ENCODE results near the gene MPV17. TPM values are rescaled to one million over a fixed set of nuclear protein-coding genes. Genes with fewer than 3 reads are reported as not detected.
"Not testable (repeated sequence)": the region's sequence is repeated elsewhere in the genome, so short reads cannot be mapped to it uniquely, and the experiment has no call there.

The MPV17 gene
- total RNA-seq, 1 donor from 2014 or later: 27.9 TPM

DNA sequence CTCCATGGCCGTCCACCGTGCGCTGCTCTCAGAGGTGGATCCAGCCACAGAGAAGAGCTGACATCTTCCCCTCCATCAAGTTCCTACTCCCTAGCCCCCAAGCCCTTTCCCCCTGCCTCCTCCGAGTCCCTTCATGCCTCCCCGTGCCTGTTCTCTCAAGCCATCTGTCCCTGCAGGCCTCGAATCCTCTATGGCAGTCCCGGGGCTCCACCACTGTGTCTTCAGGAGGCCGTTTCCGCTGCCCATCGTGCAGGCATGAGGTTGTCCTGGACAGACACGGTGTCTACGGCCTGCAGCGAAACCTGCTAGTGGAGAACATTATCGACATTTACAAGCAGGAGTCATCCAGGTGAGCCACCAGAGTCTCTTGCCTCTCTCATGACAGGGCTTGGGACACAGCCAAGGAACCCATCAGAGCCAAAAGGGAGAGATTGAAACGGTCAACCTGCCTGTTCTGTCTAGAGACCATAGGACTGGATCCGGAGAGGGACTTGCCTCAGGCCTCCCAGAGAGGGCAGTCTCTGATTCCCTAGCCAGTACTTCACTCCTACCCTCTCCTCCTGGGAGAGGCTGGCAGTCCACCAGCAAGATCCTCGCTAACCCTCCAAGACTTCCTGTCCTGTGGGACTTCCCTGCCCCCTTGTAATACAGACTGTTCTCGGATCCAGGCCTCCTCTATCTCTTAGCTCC, 24.4 kb downstream of the MPV17 start:
- DNase-seq (ENCODE audit: low spot score): no peak

GRCh38 chr2:27297195-27297594, 25.7 kb downstream of the MPV17 start:
- DNase-seq (ENCODE audit: low spot score): no peak

- DNase-seq (ENCODE audit: low spot score): no peak
Observed at GRCh38 chr2:27296481-27296880, 26.4 kb downstream of the MPV17 start.

DNA sequence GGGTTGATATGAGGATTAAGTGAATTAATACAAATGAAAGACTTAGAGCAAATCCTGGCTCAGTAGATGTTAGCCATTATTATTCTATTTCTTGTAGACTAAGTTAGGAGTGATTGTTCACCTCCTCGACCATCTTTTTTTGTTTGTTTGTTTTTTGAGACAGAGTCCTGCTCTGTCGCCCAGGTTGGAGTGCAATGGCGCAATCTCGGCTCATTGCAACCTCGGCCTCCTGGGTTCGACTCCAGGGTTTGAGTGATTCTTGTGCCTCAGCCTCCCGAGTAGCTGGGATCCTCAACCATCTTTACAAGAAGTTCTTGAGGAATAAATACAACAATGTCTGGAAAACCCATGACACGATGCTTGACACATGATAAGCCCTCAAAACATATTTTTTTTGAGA, 28.0 kb downstream of the MPV17 start:
- DNase-seq (ENCODE audit: low spot score): no peak

GRCh38 chr2:27291865-27292264, 31.0 kb downstream of the MPV17 start:
- DNase-seq (ENCODE audit: low spot score): no peak

GRCh38 chr2:27290549-27290948, 32.3 kb downstream of the MPV17 start:
- DNase-seq (ENCODE audit: low spot score): no peak

GRCh38 chr2:27288610-27289009, 34.3 kb downstream of the MPV17 start:
- no peak for DNase-seq (ENCODE audit: low spot score)

- no peak for DNase-seq (ENCODE audit: low spot score)
Observed at GRCh38 chr2:27285481-27285880, 37.4 kb downstream of the MPV17 start.

- DNase-seq (ENCODE audit: low spot score): no peak
Observed at GRCh38 chr2:27284996-27285395, 37.9 kb downstream of the MPV17 start.

DNA sequence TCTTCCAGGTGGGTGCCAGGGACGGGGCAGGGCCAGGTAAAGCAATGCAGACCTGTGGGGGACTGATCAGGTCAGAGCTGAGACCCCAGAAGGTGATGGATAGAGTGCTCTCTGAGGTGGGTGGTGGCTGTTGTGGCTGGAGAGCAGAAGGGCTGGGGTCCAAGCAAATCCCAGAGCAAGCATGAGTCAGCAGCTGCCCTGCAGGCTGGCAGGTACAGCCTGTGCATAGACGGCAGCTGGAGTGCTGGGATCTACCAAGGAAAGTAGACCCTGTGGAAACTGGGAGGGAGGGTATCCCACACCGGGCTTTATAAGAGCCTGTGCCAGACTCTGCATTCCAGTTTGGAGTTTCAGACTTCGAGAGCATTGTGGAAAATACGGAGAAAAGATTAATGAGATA, 40.0 kb downstream of the MPV17 start:
- no peak for DNase-seq (ENCODE audit: low spot score)

DNA sequence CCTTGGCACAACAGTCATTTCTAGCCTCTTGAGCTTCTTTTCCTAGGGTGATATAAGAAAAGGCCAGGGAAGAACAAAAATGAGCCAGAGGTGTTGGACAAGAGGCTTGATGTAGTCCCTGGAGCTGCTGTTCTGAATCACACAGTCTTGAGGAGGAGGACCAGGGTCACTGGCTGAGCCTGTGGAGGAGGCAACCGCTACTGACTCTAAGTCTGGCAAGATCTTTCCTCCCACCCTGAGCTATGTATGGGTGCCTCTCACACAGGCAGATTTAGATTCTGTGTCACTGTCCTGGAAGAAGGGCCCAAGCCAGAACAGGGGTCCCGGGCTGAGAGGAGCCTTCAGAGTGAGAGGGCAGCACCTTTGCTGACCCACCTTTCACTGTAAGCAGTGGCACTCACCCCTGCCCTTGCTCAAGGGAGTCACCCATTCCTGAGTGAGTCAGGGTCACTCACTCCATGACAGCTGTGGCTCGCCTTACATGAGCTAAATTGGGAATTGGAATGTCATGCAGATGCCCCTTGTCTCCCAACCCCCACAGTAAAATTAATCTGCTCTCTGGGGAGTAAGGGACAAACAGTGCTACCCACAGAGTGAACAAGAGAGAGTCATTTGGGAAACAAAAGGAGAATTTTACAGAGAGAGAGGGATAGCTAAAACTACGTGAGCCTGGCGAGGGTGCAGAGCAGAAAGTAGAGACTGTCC, 40.9 kb downstream of the MPV17 start, which contains the start of gene TRIM54:
Gene TRIM54 (plus strand): TSS at position 575 of the 705 bp plus-strand sequence. CDS start 303 bp downstream, outside the sequence.
- no peak for DNase-seq (ENCODE audit: low spot score)

DNA sequence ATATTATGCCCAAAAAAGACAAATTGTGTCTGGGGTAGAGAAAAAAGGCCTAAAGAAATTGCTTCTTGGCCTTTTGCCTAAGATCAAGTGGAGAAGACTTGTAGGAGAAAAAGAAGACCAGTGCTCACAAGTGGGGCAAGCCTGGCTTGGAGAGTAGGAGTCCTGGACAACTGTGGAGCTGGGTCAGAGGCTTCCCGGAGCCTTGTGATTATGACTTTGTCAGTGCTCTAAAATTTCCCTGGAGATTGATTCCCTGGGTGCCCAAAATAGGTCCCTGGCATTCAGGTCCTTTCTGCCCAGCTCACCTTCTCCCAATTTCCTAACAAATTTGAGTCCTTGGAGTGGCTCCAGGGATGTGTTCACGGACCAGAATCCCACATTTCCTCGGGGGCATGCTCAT, 41.5 kb downstream of the MPV17 start:
- DNase-seq (ENCODE audit: low spot score): no peak

DNA sequence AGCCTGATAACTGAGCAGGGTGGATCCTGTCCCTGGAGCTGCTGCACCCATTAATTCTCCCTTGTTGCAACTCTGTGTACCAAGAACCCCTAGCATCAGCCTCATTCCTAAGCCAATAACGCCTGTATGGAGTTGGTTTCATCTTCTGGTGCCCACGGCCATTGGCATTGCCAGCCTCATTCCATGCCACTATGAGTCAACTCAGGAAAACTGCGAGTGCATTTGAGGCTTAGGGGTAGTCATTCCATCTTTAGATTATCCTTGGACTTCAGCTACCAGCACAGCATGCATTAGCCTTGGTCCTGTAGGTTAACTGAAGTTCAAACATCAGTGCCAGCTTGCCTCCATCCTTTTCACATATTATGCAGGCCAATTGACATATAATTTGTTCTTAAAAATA, 42.1 kb downstream of the MPV17 start:
- no peak for DNase-seq (ENCODE audit: low spot score)

DNA sequence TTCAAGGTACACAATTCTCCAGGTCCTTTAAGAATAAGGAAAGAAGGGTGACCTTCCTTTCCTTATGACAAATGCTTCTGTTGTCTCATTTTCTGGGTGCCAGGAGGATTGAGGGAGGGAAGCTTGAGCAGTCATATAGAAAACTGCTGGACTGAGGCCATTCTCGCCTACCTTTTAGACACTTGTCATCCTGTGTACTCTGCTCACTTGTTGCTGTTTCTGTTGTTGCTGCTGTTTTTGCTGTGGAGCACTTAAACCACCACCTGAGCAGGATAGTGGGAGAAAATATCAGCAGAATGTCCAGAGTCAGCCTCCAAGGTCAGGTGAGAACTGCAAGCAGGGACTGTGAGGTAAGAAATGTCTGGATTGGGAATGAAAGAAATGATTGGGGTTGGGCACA, 44.9 kb downstream of the MPV17 start:
- no peak for DNase-seq (ENCODE audit: low spot score)

DNA sequence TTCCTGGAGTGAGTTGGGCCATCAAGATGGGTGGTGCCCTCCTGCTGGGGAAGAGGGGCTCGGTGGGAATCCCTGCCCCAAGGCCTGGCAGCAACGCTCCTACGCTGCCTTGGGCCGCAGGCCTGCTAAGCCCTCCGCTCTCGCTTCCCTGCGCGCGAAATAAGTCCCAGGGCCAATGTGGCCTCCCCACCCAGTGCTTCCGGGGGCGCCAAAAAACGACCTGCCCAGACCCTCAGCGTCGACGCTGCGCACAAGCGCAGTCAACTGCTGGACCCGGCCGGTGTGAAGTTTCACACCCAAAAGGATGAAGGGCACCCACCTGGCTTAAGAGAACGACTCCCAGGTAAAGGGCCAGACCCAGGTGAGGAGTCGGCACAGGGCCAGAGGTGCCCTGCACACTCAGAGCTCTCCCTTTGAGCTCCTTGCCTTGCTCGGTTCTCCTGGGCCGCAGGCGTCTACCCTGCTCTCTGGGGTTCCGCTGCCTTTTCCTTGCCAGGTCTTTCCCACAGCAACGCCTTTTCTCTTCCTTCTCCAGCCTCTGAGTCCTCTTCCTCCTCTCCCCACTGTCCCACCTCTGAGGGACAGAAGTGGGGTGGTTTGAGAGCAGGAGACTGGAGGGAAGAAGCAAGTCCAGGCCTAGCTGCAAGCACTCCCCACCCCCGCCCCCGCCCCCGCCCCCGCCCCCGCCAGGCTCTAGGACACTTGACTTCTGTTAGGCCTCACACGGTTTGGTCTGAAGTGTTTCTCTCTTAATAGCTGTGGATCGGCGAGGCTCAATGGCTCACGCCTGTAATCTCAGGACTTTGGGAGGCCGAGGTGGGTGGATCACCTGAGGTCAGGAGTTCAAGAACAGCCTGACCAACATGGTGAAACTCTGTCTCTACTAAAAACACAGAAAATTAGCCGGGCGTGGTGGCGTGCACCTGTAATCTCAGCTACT, 47.4 kb downstream of the MPV17 start, which contains the start of gene DNAJC5G:
Gene DNAJC5G (plus strand): TSS at position 223 of the 940 bp plus-strand sequence. CDS start 1,296 bp downstream, outside the sequence.
- DNase-seq (ENCODE audit: low spot score): no peak

DNA sequence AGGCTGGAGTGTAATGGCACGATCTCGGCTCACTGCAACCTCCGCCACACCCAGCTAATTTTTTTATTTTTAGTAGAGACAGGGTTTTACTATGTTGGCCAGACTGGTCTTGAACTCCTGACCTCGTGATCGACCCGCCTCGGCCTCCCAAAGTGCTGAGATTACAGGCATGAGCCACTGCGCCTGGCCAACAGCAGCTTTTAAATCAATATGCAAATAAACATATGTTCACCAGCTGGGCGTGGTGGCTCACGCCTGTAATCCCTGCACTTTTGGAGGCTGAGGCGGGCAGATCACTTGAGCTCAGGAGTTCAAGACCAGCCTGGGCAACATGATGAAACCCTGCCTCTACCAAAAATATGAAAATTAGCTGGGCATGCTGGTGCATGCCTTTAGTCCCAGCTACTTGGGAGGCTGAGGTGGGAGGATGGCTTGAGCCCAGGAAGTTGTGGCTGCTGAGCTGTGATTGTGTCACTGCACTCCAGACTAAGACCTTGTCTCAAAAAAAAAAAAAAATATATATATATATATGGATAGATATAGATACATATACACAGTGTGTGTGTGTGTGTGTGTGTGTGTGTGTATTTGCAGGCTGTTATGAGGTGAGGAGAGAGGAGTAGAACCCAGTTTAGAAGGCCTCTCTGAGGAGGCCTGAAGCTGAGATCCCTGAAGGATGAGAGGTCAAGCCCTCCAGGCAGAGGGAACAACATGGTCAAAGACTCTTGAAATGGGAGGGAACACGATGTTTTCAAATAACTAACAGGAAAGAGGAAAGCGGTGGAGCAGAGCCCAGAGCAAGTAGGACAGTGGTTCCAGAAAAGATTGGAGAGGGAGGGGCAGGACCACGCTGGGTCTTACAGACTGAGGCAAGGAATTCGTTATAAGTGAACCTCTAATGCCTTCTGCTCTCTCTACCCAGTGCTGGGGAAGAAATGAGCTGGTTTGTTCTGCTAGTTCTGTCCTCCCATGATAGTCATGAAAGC, 50.1 kb downstream of the MPV17 start:
- not testable (repeated sequence) for DNase-seq (ENCODE audit: low spot score)

- no peak for DNase-seq (ENCODE audit: low spot score)
Observed at GRCh38 chr2:27271631-27272340, 51.1 kb downstream of the MPV17 start.

GRCh38 chr2:27270670-27271069, 52.2 kb downstream of the MPV17 start:
- no peak for DNase-seq (ENCODE audit: low spot score)

DNA sequence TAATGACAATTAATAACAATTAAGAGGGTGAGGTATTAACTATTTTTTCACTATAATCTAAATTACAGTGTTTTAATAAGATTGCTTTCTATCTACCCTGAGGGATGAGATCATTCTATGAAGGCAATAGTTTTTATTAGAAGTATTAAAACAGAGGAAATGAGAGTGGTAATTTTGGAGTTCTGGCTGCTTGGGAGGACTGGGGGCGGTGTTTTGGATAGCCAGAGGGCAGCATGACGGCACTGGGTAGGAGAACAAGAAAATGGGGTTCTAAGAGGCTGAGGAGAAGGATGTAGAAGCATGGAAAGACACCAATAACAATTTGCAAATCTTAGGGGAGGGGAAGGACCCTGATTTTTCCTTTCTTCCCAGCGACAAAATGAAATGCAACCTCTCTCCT, 52.8 kb downstream of the MPV17 start:
- DNase-seq (ENCODE audit: low spot score): no peak

DNA sequence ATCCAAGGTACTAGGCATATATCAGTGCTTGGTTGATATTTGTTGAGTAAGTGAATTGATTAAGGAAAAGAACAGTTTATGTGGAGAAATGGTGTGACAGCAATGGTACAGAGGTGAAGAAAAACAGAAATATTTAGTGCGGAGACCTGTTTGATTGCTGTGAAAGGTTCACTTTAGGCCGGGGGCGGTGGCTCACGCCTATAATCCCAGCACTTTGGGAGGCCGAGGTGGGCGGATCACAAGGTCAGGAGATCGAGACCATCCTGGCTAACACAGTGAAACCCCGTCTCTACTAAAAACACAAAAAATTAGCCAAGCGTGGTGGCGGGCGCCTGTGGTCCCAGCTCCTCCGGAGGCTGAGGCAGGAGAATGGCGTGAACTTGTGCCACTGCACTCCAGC, 54.6 kb downstream of the MPV17 start:
- DNase-seq (ENCODE audit: low spot score): not testable (repeated sequence)

Measured in umbilical cord (tissue), 2 donors.